SK-N-SH (cell line): Measurements from ENCODE around the gene OSBPL10. TPM values are rescaled to one million over a fixed set of nuclear protein-coding genes. Genes with fewer than 3 reads are reported as not detected.

Source experiments
- CTCF ChIA-PET: fragments of 300-600, 350-600 bp; formaldehyde crosslinking; extraction: SDS; loops from one replicate; lab custom pipeline; 2021; lab: Yijun Ruan, JAX
- POLR2A ChIA-PET: fragments of 350-600 bp; sonication (Branson Sonifier 250); formaldehyde crosslinking; extraction: SDS; loops from one replicate; lab custom pipeline; 2020; ENCODE audit warnings: antibody characterized with exemption, inconsistent platforms; lab: Yijun Ruan, JAX
- DNase-seq: peaks from one replicate; pipeline ENCODE4 v3.0.0; 2012
- H2AFZ ChIP-seq: fragments of 200-600 bp; sonication (generic); 2 replicates; pipeline ENCODE4 v1.8.1; 2016; ENCODE audit warnings: antibody characterized with exemption, mild to moderate bottlenecking, low read depth
- H3F3A ChIP-seq: fragments of 200-600 bp; sonication (generic); replicated peaks from 2 replicates; pipeline ENCODE3; 2016; ENCODE audit warnings: antibody characterized with exemption, mild to moderate bottlenecking; ENCODE audit not compliant: insufficient read depth
- H3K27ac ChIP-seq, 2 experiments: fragments of 200-500 bp in 1 of 2; fragments of 200-600 bp in 1 of 2; sonication (Bioruptor generic) in 1 of 2; sonication (generic), shearing (Covaris generic) in 1 of 2; 2 replicates each; pipeline versions ENCODE4 v1.5.1 to v1.6.1; 2014 to 2016; ENCODE audit warnings: low read depth in 2 of 2, inconsistent platforms in 1 of 2, low read length in 1 of 2, mild to moderate bottlenecking in 1 of 2, mixed read lengths in 1 of 2
- H3K27me3 ChIP-seq: fragments of 200-600 bp; sonication (generic), shearing (Covaris generic); 2 replicates; pipeline ENCODE4 v1.6.1; 2016; ENCODE audit warnings: mixed run types; ENCODE audit not compliant: insufficient read depth
- H3K36me3 ChIP-seq, 2 experiments: fragments of 200-500 bp in 1 of 2; fragments of 200-600 bp in 1 of 2; sonication (Bioruptor generic) in 1 of 2; sonication (generic) in 1 of 2; replicated peaks in 1 of 2; 2 replicates each; pipeline versions ENCODE3 to v1.5.1; 2014 to 2016; ENCODE audit warnings: low read length in 1 of 2, mild to moderate bottlenecking in 1 of 2; ENCODE audit not compliant: insufficient read depth in 2 of 2, control insufficient read depth in 1 of 2
- H3K4me1 ChIP-seq, 2 experiments: fragments of 200-500 bp in 1 of 2; fragments of 200-600 bp in 1 of 2; sonication (Bioruptor generic) in 1 of 2; sonication (generic), shearing (Covaris generic) in 1 of 2; 2 replicates each; pipeline versions ENCODE4 v1.5.1 to v1.6.1; 2014 to 2016; ENCODE audit warnings: low read depth in 1 of 2, low read length in 1 of 2, mixed run types in 1 of 2; ENCODE audit not compliant: insufficient read depth in 2 of 2, control insufficient read depth in 1 of 2
- H3K4me2 ChIP-seq: fragments of 200-600 bp; sonication (generic), shearing (Covaris generic); 2 replicates; pipeline ENCODE4 v1.6.1; 2017; ENCODE audit warnings: mixed run types
- H3K4me3 ChIP-seq, 2 experiments: fragments of 200-500 bp in 1 of 2; fragments of 200-600 bp in 1 of 2; sonication (Bioruptor generic) in 1 of 2; sonication (generic), shearing (Covaris generic) in 1 of 2; 2 replicates each; pipeline versions ENCODE4 v1.5.1 to v1.8.1; 2014 to 2016; ENCODE audit warnings: low read depth in 2 of 2, inconsistent platforms in 1 of 2, low read length in 1 of 2, mild to moderate bottlenecking in 1 of 2, mixed read lengths in 1 of 2, moderate library complexity in 1 of 2
- H3K79me2 ChIP-seq: fragments of 200-600 bp; sonication (generic); 2 replicates; pipeline ENCODE4 v1.8.1; 2017; ENCODE audit warnings: mild to moderate bottlenecking; ENCODE audit not compliant: insufficient read depth
- H3K9ac ChIP-seq: fragments of 200-600 bp; sonication (generic); 2 replicates; pipeline ENCODE4 v1.6.1; 2017; ENCODE audit warnings: mixed run types
- H3K9me2 ChIP-seq: fragments of 200-600 bp; sonication (generic); 2 replicates; pipeline ENCODE4 v1.6.1; 2017; ENCODE audit warnings: mixed run types
- H3K9me3 ChIP-seq: fragments of 200-600 bp; sonication (generic); 2 replicates; pipeline ENCODE4 v1.6.1; 2017; ENCODE audit warnings: mixed run types, mild to moderate bottlenecking, moderate library complexity
- H4K20me1 ChIP-seq: fragments of 200-600 bp; sonication (generic); 2 replicates; pipeline ENCODE4 v1.6.1; 2017; ENCODE audit warnings: mild to moderate bottlenecking, mixed run types; ENCODE audit not compliant: insufficient read depth
- ELF1 ChIP-seq: IDR thresholded peaks from 2 replicates; pipeline ENCODE4 v1.4.0; 2012
- EP300 ChIP-seq, 2 experiments: IDR thresholded peaks; 2 replicates each; pipeline versions ENCODE4 v1.4.0 to v1.6.1; 2012; ENCODE audit warnings: borderline replicate concordance in 1 of 2, low read depth in 1 of 2, low read length in 1 of 2
- FOXJ3 ChIP-seq: sonication (generic); formaldehyde crosslinking; IDR thresholded peaks from 2 replicates; pipeline ENCODE4 v1.5.1; 2020; ENCODE audit warnings: mild to moderate bottlenecking, missing genetic modification reagents
- GABPA ChIP-seq: IDR thresholded peaks from 2 replicates; pipeline ENCODE4 v1.4.0; 2012; ENCODE audit warnings: low read depth, mild to moderate bottlenecking
- GATA2 ChIP-seq: sonication (generic); formaldehyde crosslinking; IDR thresholded peaks from 2 replicates; pipeline ENCODE4 v1.5.0; 2020; ENCODE audit warnings: mild to moderate bottlenecking, missing genetic modification reagents
- IRF3 ChIP-seq: fragments of 150-350 bp; IDR thresholded peaks from 2 replicates; pipeline ENCODE4 v1.6.1; 2016; ENCODE audit warnings: mild to moderate bottlenecking, low read depth, low read length
- MAX ChIP-seq: IDR thresholded peaks from 2 replicates; pipeline ENCODE4 v1.4.0; 2012; ENCODE audit warnings: low read depth
- NFIC ChIP-seq: IDR thresholded peaks from 2 replicates; pipeline ENCODE4 v1.4.0; 2012; ENCODE audit warnings: borderline replicate concordance
- RCOR1 ChIP-seq: fragments of 150-350 bp; IDR thresholded peaks from 2 replicates; pipeline ENCODE4 v1.6.1; 2017; ENCODE audit warnings: antibody characterized with exemption, low read length
- RXRA ChIP-seq: IDR thresholded peaks from 2 replicates; pipeline ENCODE4 v1.4.0; 2012; ENCODE audit warnings: low read depth, mild to moderate bottlenecking, borderline replicate concordance
- SMC3 ChIP-seq: IDR thresholded peaks from 2 replicates; pipeline ENCODE4 v1.6.1; 2012; ENCODE audit warnings: low read depth, low read length, improper control_type of control experiment
- TCF12 ChIP-seq: IDR thresholded peaks from 2 replicates; pipeline ENCODE4 v1.4.0; 2012
- TEAD4 ChIP-seq: IDR thresholded peaks from 2 replicates; pipeline ENCODE4 v1.4.0; 2012; ENCODE audit warnings: mild to moderate bottlenecking, borderline replicate concordance; ENCODE audit not compliant: insufficient read depth
- ZBTB33 ChIP-seq: IDR thresholded peaks from 2 replicates; pipeline ENCODE4 v1.4.0; 2012; ENCODE audit warnings: low read depth, borderline replicate concordance
- WGBS: methylation state at CpG from one replicate; pipeline ENCODE4 v1.1.6; 2017; ENCODE audit warnings: low lambda C conversion rate; 5-methylcytosine and 5-hydroxymethylcytosine counted together
- polyA plus RNA-seq, 3 experiments: library from polyadenylated mRNA; depleted of rRNA; stranded (reverse); fragments of >200 nt; gene quantifications; 2 replicates each; pipeline ENCODE4 v1.2.3, GENCODE V29; 2012
- TF ChIP-seq, protein P1 (sequence below): IDR thresholded peaks from 2 replicates; pipeline ENCODE4 v1.4.0; 2012; ENCODE audit warnings: low read depth, borderline replicate concordance
- TF ChIP-seq, protein P2 (sequence below): fragments of 150-350 bp; IDR thresholded peaks from 2 replicates; pipeline ENCODE4 v1.6.1; 2017; ENCODE audit warnings: antibody characterized with exemption, low read length, low read depth, borderline replicate concordance

Gene OSBPL10
- polyA plus RNA-seq, 1 of the 3 experiments (the other 2 are of a cell fraction) = 0.12 TPM

DNA sequence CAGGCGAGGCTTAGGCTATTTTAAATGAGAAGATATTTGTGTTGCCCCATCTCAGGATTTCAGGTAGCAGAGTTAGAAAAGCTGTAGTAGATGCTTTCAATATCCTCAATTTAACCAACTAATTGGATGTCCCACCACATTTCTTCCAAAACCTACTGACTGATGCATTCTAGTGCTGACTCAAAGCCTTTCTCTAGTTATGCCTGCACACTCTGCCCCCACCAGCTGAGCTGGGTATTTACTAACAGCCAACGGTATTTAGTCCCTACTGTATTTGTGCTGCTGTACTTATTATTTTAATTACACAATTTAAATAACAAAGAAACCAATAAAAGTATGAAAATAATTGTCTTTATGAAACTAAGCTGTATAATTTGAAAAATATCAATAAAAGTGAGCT lies 139.5 kb downstream of the OSBPL10 start:
- ChIA-PET POLR2A (no interaction called here), CTCF (interaction anchor here (1.0 to 1.5 kb wide), 3 partner anchors 9 to 178 kb away, joined by 3 to 4 read pairs (median 3); no protein-coding TSS in a partner anchor)
- Histone ChIP-seq H3K9me2 (no peaks in the 10 kb centered on the region), H3K36me3 (no peaks in the 10 kb centered on the region), H3K79me2 (no peaks in the 10 kb centered on the region), H3F3A (no peaks in the 10 kb centered on the region), H3K4me3 (no peak overlapping the region), H3K4me1 (no peaks in the 10 kb centered on the region), H3K9ac (no peak overlapping the region), H3K9me3 (no peaks in the 10 kb centered on the region), H3K27ac (no peak overlapping the region), H2AFZ (no peak overlapping the region), H3K4me2 (no peak overlapping the region), H4K20me1 (no peaks in the 10 kb centered on the region), H3K27me3 (no peaks in the 10 kb centered on the region)
- WGBS = 28% methylated on average over 2 of the region's 2 CpGs
- TF ChIP-seq NFIC (no peak), EP300 (IDR thresholded peaks at IDR 0.05; ENCODE audit: borderline replicate concordance in 1 of 2, low read depth in 1 of 2, low read length in 1 of 2) (no peak), RXRA (no peak), RCOR1 (no peak), TCF12 (no peak), TEAD4 (no peak), FOXJ3 (CRISPR knock-in tag) (no peak), ELF1 (no peak), SMC3 (no peak)
- TF ChIP-seq, protein P1, sequence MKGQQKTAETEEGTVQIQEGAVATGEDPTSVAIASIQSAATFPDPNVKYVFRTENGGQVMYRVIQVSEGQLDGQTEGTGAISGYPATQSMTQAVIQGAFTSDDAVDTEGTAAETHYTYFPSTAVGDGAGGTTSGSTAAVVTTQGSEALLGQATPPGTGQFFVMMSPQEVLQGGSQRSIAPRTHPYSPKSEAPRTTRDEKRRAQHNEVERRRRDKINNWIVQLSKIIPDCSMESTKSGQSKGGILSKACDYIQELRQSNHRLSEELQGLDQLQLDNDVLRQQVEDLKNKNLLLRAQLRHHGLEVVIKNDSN = no peak
- DNase-seq = no peak

- Histone ChIP-seq H3K27ac (no peak overlapping the region), H3K4me3 (no peak overlapping the region), H3K79me2 (no peaks in the 10 kb centered on the region), H3K9ac (no peak overlapping the region), H3F3A (no peaks in the 10 kb centered on the region), H2AFZ (no peak overlapping the region), H3K9me2 (no peaks in the 10 kb centered on the region), H3K4me2 (no peak overlapping the region), H3K9me3 (no peaks in the 10 kb centered on the region)
- 68% methylated on average over 4 of the region's 4 CpGs for WGBS
- ChIA-PET CTCF (no interaction called here), POLR2A (no interaction called here)
- TF ChIP-seq MAX (no peak), ZBTB33 (no peak), NFIC (no peak), TEAD4 (no peak), IRF3 (no peak), GATA2 (CRISPR knock-in tag) (no peak), GABPA (no peak)
- TF ChIP-seq, protein P2, sequence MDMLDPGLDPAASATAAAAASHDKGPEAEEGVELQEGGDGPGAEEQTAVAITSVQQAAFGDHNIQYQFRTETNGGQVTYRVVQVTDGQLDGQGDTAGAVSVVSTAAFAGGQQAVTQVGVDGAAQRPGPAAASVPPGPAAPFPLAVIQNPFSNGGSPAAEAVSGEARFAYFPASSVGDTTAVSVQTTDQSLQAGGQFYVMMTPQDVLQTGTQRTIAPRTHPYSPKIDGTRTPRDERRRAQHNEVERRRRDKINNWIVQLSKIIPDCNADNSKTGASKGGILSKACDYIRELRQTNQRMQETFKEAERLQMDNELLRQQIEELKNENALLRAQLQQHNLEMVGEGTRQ = no peak
- TF ChIP-seq, all 33 proteins: peak for 0
- Histone ChIP-seq H4K20me1 (no peaks in the 10 kb centered on the region), H3K4me1 (no peaks in the 10 kb centered on the region), H3K36me3 (no peaks in the 10 kb centered on the region), H3K27me3 (no peaks in the 10 kb centered on the region)
- no peak for DNase-seq
Observed at GRCh38 chr3:31840252-31840651, 140.8 kb downstream of the OSBPL10 start.
